Measurements from ENCODE around the gene TEP1. TPM values are rescaled to one million over a fixed set of nuclear protein-coding genes. Genes with fewer than 3 reads are reported as not detected.

TEP1 gene
- total RNA-seq, 2 donors from 2014 or later, result 33.0 to 54.2 TPM

GRCh38 chr14:20350860-20351259, 62.4 kb downstream of the TEP1 start:
- Histone ChIP-seq H3K36me3 (peaks cover 26% of the 10 kb centered on the region), H3K9me3 (no peaks in the 10 kb centered on the region)

GRCh38 chr14:20350282-20350681, 63.0 kb downstream of the TEP1 start:
- H3K4me3 ChIP-seq, result no peak overlapping the region
- ATAC-seq (ENCODE audit: insufficient number of reproducible peaks, low FRiP score, low read depth) (no peak), DNase-seq (ENCODE audit: low spot score) (no peak)
- TF ChIP-seq, protein P1, sequence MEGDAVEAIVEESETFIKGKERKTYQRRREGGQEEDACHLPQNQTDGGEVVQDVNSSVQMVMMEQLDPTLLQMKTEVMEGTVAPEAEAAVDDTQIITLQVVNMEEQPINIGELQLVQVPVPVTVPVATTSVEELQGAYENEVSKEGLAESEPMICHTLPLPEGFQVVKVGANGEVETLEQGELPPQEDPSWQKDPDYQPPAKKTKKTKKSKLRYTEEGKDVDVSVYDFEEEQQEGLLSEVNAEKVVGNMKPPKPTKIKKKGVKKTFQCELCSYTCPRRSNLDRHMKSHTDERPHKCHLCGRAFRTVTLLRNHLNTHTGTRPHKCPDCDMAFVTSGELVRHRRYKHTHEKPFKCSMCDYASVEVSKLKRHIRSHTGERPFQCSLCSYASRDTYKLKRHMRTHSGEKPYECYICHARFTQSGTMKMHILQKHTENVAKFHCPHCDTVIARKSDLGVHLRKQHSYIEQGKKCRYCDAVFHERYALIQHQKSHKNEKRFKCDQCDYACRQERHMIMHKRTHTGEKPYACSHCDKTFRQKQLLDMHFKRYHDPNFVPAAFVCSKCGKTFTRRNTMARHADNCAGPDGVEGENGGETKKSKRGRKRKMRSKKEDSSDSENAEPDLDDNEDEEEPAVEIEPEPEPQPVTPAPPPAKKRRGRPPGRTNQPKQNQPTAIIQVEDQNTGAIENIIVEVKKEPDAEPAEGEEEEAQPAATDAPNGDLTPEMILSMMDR (IDR thresholded peaks at IDR 0.05), result no peak
- H3K27ac ChIP-seq, result no peak overlapping the region
- H3K27me3 ChIP-seq (replicated peaks; ENCODE audit: insufficient read depth), result no peaks in the 10 kb centered on the region
- H3K4me1 ChIP-seq (ENCODE audit: control insufficient read depth in 1 of 2, low read depth in 2 of 2), result no peaks in the 10 kb centered on the region
- H3K36me3 ChIP-seq, result peaks cover 22% of the 10 kb centered on the region
- H3K9me3 ChIP-seq, result no peaks in the 10 kb centered on the region

More at GRCh38 chr14:20350860-20351259, 62.4 kb downstream of the TEP1 start:
- Histone ChIP-seq H3K4me1 (ENCODE audit: control insufficient read depth in 1 of 2, low read depth in 2 of 2) (no peaks in the 10 kb centered on the region), H3K27me3 (replicated peaks; ENCODE audit: insufficient read depth) (no peaks in the 10 kb centered on the region), H3K27ac (no peak overlapping the region), H3K4me3 (no peak overlapping the region)
- DNase-seq (ENCODE audit: low spot score) (no peak), ATAC-seq (ENCODE audit: insufficient number of reproducible peaks, low FRiP score, low read depth) (no peak)
- TF ChIP-seq, protein P1 (IDR thresholded peaks at IDR 0.05), result peak; percentile 19

- Histone ChIP-seq H3K36me3 (peaks cover 14% of the 10 kb centered on the region), H3K27me3 (replicated peaks; ENCODE audit: insufficient read depth) (no peaks in the 10 kb centered on the region), H3K27ac (no peak overlapping the region), H3K4me3 (no peak overlapping the region), H3K9me3 (no peaks in the 10 kb centered on the region), H3K4me1 (ENCODE audit: control insufficient read depth in 1 of 2, low read depth in 2 of 2) (peaks cover 4 to 11% of the 10 kb centered on the region in 2 donors)
- TF ChIP-seq, protein P1 (IDR thresholded peaks at IDR 0.05), result no peak
- ATAC-seq (ENCODE audit: insufficient number of reproducible peaks, low FRiP score, low read depth) (no peak), DNase-seq (ENCODE audit: low spot score) (no peak)
Observed at GRCh38 chr14:20347747-20348146, 65.6 kb downstream of the TEP1 start.

DNA sequence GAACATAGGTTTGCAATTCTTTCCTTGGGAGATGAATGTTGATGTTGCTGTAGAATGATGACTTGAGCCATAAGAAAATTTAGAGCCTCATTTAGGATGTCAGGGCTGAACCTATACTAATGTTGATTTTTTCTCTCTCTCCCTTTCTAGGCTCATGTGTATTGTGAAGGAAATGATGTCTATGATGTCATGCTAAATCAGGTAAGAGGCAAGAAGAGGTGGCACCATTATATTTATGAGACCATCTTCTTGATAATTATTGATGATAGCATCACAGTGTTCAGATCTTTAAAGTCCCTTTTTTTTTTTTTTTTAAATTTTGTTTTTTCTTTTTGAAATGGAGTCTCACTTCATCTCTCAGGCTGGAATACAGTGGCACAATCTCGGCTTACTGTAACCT, 66.6 kb downstream of the TEP1 start:
- peaks cover 4 to 11% of the 10 kb centered on the region in 2 donors for H3K4me1 ChIP-seq (ENCODE audit: control insufficient read depth in 1 of 2, low read depth in 2 of 2)
- ATAC-seq (ENCODE audit: insufficient number of reproducible peaks, low FRiP score, low read depth), result no peak
- no peaks in the 10 kb centered on the region for H3K9me3 ChIP-seq
- H3K27ac ChIP-seq, result no peak overlapping the region
- H3K4me3 ChIP-seq, result no peak overlapping the region
- DNase-seq (ENCODE audit: low spot score), result no peak
- TF ChIP-seq, protein P1 (IDR thresholded peaks at IDR 0.05), result no peak
- H3K27me3 ChIP-seq (replicated peaks; ENCODE audit: insufficient read depth), result no peaks in the 10 kb centered on the region
- peaks cover 14% of the 10 kb centered on the region for H3K36me3 ChIP-seq

- ATAC-seq (ENCODE audit: insufficient number of reproducible peaks, low FRiP score, low read depth) (no peak), DNase-seq (ENCODE audit: low spot score) (no peak)
- TF ChIP-seq, protein P1 (IDR thresholded peaks at IDR 0.05), result no peak
- Histone ChIP-seq H3K36me3 (peaks cover 8% of the 10 kb centered on the region), H3K4me1 (ENCODE audit: control insufficient read depth in 1 of 2, low read depth in 2 of 2) (peaks cover 4 to 11% of the 10 kb centered on the region in 2 donors), H3K27ac (no peak overlapping the region), H3K4me3 (no peak overlapping the region), H3K9me3 (no peaks in the 10 kb centered on the region), H3K27me3 (replicated peaks; ENCODE audit: insufficient read depth) (no peaks in the 10 kb centered on the region)
Observed at GRCh38 chr14:20345366-20345765, 67.9 kb downstream of the TEP1 start.

All from thoracic aorta (tissue), 2 donors.